Sigmoid colon (tissue), 7 donors: ENCODE data around the gene PRAME. TPM values are rescaled to one million over a fixed set of nuclear protein-coding genes. Genes with fewer than 3 reads are reported as not detected.
"Not testable (repeated sequence)": the region's sequence is repeated elsewhere in the genome, so short reads cannot be mapped to it uniquely, and the experiment has no call there.

ENCODE experiments used
- DNase-seq: peaks from one replicate; pipeline ENCODE4 v3.0.0-alpha.2; 2019
- H3K27ac ChIP-seq, 4 donors: fragments of 200-600 bp; sonication (generic); one replicate each; pipeline ENCODE4 v1.5.1; 2016 to 2019; ENCODE audit warnings: mild to moderate bottlenecking in 1 of 4
- H3K27me3 ChIP-seq, 3 donors: fragments of 200-600 bp; sonication (generic); one replicate each; pipeline ENCODE4 v1.5.1; 2019; ENCODE audit warnings: mild to moderate bottlenecking in 1 of 3
- H3K36me3 ChIP-seq, 4 donors: fragments of 200-600 bp; sonication (generic); one replicate each; pipeline ENCODE4 v1.5.1; 2016 to 2019
- H3K4me1 ChIP-seq, 4 donors: fragments of 200-600 bp; sonication (generic); one replicate each; pipeline ENCODE4 v1.5.1; 2017 to 2019
- H3K4me3 ChIP-seq, 4 donors: fragments of 200-600 bp; sonication (generic); one replicate each; pipeline ENCODE4 v1.5.1; 2017 to 2019; ENCODE audit warnings: mild to moderate bottlenecking in 2 of 4, moderate library complexity in 1 of 4
- H3K9me3 ChIP-seq, 4 donors: fragments of 200-600 bp in 3 of 4; sonication (generic) in 3 of 4; one replicate each; pipeline versions ENCODE4 v1.5.1 to v1.6.1; 2013 to 2019
- EP300 ChIP-seq, 4 donors: sonication (generic); formaldehyde crosslinking; IDR thresholded peaks; one replicate each; pipeline ENCODE4 v1.6.1; 2017; ENCODE audit warnings: antibody characterized with exemption in 4 of 4
- POLR2A ChIP-seq, 2 donors: fragments of 450-650 bp; IDR thresholded peaks; one replicate each; pipeline ENCODE4 v1.6.1; 2016; ENCODE audit warnings: antibody characterized with exemption in 2 of 2, mild to moderate bottlenecking in 2 of 2, moderate library complexity in 2 of 2
- POLR2AphosphoS5 ChIP-seq, 4 donors: sonication (generic); formaldehyde crosslinking; IDR thresholded peaks; one replicate each; pipeline ENCODE4 v1.6.1; 2017; ENCODE audit warnings: antibody characterized with exemption in 4 of 4
- WGBS, 2 donors: extraction: QIAGEN DNeasy Blood & Tissue Kit; methylation state at CpG; one replicate each; pipeline ENCODE4 v1.1.7; 2013; 5-methylcytosine and 5-hydroxymethylcytosine counted together
- intact Hi-C: fragments of 100-400 bp; cut with DNase I; formaldehyde crosslinking; loops from one replicate; pipeline ENCODE4 v1.15.1; 2023
- polyA plus RNA-seq, 3 donors: library from polyadenylated mRNA; stranded (reverse); fragments of 200-250 nt; gene quantifications; one replicate each; pipeline ENCODE4 v1.2.3, GENCODE V29; 2013
- total RNA-seq, 4 donors: library from RNA; depleted of rRNA; stranded (reverse); fragments of >200 nt; gene quantifications; one replicate each; pipeline ENCODE4 v1.1.0, GENCODE V29; 2016
- TF ChIP-seq, protein P1 (sequence below), 4 experiments: fragments of 450-650 bp in 3 of 4; fragments of 200-600 bp in 1 of 4; IDR thresholded peaks; one replicate each; pipeline ENCODE4 v1.5.1; 2016 to 2019; ENCODE audit warnings: antibody characterized with exemption in 4 of 4, mild to moderate bottlenecking in 3 of 4, moderate library complexity in 2 of 4
- donor health status: healthy with polysubstance abuse.
- donor health status: Bipolar disorder and iron deficiency.
- donor health status: healthy.

PRAME gene
- total and polyA plus RNA-seq, 7 donors, result 0.06 to 0.16 TPM; not detected in 5

DNA sequence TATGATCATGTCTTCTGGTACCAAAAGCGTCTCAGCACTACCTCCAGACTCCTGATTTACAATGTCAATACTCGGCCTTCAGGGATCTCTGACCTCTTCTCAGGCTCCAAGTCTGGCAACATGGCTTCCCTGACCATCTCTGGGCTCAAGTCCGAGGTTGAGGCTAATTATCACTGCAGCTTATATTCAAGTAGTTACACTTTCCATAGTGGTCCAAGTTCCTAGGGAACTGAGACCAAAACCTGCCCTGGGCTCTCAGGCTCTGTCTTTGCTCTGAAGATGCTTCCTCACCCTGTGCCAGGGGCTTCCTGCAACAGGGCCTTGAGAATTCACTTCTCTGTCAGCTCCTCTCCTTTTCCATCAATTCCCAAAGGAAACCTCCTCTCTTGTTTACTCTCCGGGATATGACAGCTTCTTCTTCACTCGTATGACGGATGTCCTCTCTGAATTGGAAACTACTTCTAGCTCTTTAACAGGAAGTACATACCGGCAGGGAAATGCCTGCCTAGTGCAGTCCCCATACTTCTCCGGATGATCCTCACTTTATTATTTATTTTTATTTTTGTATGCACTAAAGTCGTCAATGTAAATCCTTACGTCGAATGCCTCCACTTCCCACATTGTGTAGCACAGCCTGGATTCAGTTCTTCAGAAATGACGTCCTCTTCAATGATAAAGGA lies 29.6 kb upstream of the PRAME start:
- intact Hi-C loops, result loop anchor here (5.0 kb wide), 1 partner anchor 99 kb away; no protein-coding TSS in a partner anchor
- no peak for DNase-seq
- H3K36me3 ChIP-seq, result no peaks in the 10 kb centered on the region
- H3K27me3 ChIP-seq, result peaks cover 0 to 4% (median 0%) of the 10 kb centered on the region in 3 donors
- no peak for TF ChIP-seq POLR2A (IDR thresholded peaks at IDR 0.05)
- TF ChIP-seq EP300 (IDR thresholded peaks at IDR 0.05), result no peak
- no peak for TF ChIP-seq POLR2AphosphoS5 (IDR thresholded peaks at IDR 0.05)
- no peak overlapping the region for H3K27ac ChIP-seq
- 72% methylated on average over 12 of the region's 12 CpGs for WGBS, 2 donors
- H3K4me1 ChIP-seq, result no peaks in the 10 kb centered on the region
- H3K4me3 ChIP-seq, result no peak overlapping the region
- H3K9me3 ChIP-seq, result no peaks in the 10 kb centered on the region

DNA sequence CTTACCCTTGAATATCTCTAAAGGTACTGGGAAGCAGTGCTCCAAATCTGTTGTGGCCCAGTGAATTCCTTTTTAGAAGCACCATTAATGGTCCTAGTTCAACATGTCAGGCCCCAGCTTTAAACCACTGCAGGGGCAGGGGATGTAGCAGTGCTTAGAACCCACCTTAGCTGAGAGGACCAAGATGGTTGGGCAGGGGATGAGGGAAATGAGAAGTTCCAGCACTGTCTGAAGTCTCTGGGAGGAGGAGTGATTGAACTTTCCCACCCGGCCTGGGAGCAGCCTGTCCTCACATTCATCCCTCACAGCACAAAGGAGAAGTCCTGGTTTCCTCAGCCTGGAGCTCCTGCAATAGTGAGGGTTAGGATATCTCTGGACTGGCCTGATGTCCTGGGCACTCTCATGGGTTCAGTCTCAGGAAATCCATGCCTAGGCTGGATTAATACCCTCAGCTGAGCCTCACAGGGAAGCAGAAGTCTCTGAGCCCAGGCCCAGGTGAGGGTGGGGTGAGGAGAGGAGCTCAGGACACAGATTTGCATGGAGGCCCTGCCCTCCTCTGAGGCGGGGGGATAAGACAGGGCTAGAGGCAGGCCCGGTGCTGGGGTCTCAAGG lies 28.6 kb upstream of the PRAME start:
- H3K4me1 ChIP-seq, result no peaks in the 10 kb centered on the region
- H3K36me3 ChIP-seq, result no peaks in the 10 kb centered on the region
- peaks cover 0 to 4% (median 0%) of the 10 kb centered on the region in 3 donors for H3K27me3 ChIP-seq
- DNase-seq, result no peak
- H3K4me3 ChIP-seq, result no peak overlapping the region
- H3K27ac ChIP-seq, result no peak overlapping the region
- no peak for TF ChIP-seq POLR2AphosphoS5 (IDR thresholded peaks at IDR 0.05)
- no peak for TF ChIP-seq EP300 (IDR thresholded peaks at IDR 0.05)
- TF ChIP-seq, protein P1, sequence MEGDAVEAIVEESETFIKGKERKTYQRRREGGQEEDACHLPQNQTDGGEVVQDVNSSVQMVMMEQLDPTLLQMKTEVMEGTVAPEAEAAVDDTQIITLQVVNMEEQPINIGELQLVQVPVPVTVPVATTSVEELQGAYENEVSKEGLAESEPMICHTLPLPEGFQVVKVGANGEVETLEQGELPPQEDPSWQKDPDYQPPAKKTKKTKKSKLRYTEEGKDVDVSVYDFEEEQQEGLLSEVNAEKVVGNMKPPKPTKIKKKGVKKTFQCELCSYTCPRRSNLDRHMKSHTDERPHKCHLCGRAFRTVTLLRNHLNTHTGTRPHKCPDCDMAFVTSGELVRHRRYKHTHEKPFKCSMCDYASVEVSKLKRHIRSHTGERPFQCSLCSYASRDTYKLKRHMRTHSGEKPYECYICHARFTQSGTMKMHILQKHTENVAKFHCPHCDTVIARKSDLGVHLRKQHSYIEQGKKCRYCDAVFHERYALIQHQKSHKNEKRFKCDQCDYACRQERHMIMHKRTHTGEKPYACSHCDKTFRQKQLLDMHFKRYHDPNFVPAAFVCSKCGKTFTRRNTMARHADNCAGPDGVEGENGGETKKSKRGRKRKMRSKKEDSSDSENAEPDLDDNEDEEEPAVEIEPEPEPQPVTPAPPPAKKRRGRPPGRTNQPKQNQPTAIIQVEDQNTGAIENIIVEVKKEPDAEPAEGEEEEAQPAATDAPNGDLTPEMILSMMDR (IDR thresholded peaks at IDR 0.05), result no peak
- TF ChIP-seq POLR2A (IDR thresholded peaks at IDR 0.05), result no peak
- 73 to 78% methylated on average over 3 of the region's 3 CpGs for WGBS, 2 donors
- intact Hi-C loops, result loop anchor here (5.0 kb wide), 1 partner anchor 100 kb away; no protein-coding TSS in a partner anchor
- H3K9me3 ChIP-seq, result no peaks in the 10 kb centered on the region

DNA sequence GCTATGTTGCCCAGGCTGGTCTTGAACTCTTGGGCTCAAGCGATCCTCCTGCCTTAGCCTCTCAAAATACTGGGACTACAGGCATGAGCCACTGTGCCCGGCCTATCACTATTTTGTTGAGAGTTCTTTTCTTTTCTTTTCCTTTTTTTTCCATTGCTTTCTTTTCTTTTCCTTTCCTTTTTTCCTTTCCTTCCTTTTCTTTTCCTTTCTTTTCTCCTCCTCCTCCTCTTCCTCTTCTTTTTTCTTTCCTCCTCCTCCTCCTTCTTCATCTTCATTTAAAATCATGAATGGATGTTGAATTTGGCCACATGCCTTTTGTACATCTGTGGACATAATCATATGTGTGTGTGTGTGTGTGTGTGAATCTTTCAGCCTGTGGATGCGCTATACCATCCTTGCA lies 25.7 kb upstream of the PRAME start:
- Histone ChIP-seq H3K4me1 (no peaks in the 10 kb centered on the region), H3K27ac (no peak overlapping the region), H3K36me3 (no peaks in the 10 kb centered on the region), H3K9me3 (no peaks in the 10 kb centered on the region), H3K4me3 (no peak overlapping the region), H3K27me3 (peaks cover 0 to 7% (median 0%) of the 10 kb centered on the region in 3 donors)
- DNase-seq, result no peak
- 70 to 77% methylated on average over 3 of the region's 3 CpGs for WGBS, 2 donors
- intact Hi-C loops, result loop anchor here (5.0 kb wide), 1 partner anchor 103 kb away; no protein-coding TSS in a partner anchor
- TF ChIP-seq, protein P1 (IDR thresholded peaks at IDR 0.05), result no peak
- no peak for TF ChIP-seq EP300 (IDR thresholded peaks at IDR 0.05)
- no peak for TF ChIP-seq POLR2AphosphoS5 (IDR thresholded peaks at IDR 0.05)
- TF ChIP-seq POLR2A (IDR thresholded peaks at IDR 0.05), result no peak

DNA sequence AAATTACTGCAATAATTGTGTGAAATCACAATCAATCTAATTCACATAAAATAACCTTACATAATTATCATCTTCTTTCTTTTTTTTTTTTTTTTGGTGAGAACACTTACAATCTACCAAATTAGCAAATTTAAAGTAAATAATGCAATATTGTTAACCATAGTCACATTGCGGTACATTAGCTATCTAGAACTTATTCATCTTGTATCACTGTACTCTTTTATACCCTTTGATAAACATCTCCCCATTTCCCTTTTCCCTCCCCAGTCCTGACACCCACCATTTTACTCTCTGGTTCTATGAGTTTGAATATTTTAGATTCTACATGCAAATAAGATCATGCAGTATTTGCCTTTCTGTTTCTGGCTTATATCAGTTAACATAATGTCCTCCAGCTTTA lies 24.0 kb upstream of the PRAME start:
- Histone ChIP-seq H3K27me3 (peaks cover 0 to 7% (median 0%) of the 10 kb centered on the region in 3 donors), H3K4me1 (no peaks in the 10 kb centered on the region)
- 90 to 98% methylated on average over 1 of the region's 1 CpG for WGBS, 2 donors

DNA sequence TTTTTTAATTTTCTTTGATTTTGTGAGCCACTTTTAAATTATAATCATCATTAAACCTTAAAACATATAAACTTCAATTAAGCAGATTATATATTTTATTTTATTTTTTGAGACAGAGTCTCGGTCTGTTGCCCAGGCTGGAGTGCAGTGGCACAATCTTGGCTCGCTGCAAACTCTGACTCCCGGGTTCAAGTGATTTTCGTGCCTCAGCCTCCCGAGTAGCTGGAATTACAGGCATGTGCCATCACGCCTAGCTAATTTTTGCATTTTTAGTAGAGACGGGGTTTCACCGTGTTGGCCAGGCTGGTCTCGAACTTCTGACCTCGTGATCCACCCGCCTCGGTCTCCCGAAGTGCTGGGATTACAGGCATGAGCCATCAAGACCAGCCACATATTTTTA lies 22.5 kb upstream of the PRAME start:
- DNase-seq, H3K27ac ChIP-seq, H3K9me3 ChIP-seq, H3K4me3 ChIP-seq, H3K36me3 ChIP-seq, H3K4me1 ChIP-seq, H3K27me3 ChIP-seq, intact Hi-C loops: not testable (repeated sequence)
- 89 to 93% methylated on average over 13 of the region's 13 CpGs for WGBS, 2 donors

More for the DNA sequence above, 24.0 kb upstream of the PRAME start:
- H3K4me3 ChIP-seq, result no peak overlapping the region
- intact Hi-C loops, result no loop called here
- TF ChIP-seq, protein P1 (IDR thresholded peaks at IDR 0.05), result no peak
- H3K27ac ChIP-seq, result no peak overlapping the region
- DNase-seq, result no peak
- no peaks in the 10 kb centered on the region for H3K9me3 ChIP-seq
- H3K36me3 ChIP-seq, result no peaks in the 10 kb centered on the region
